Uterus (tissue), 2 donors: ENCODE data around the gene SH3GL2.

Experiments
- CTCF ChIP-seq, 4 experiments: fragments of 200-600 bp in 2 of 4; fragments of 450-650 bp in 2 of 4; sonication (generic) in 2 of 4; IDR thresholded peaks; one replicate each; pipeline ENCODE4 v1.5.1; 2016 to 2019; ENCODE audit warnings: antibody characterized with exemption in 4 of 4, mild to moderate bottlenecking in 2 of 4, moderate library complexity in 1 of 4
- POLR2A ChIP-seq, 2 donors: fragments of 450-650 bp; IDR thresholded peaks; one replicate each; pipeline ENCODE4 v1.6.1; 2016; ENCODE audit warnings: antibody characterized with exemption in 2 of 2, mild to moderate bottlenecking in 1 of 2, moderate library complexity in 1 of 2

- TF ChIP-seq CTCF (IDR thresholded peaks at IDR 0.05) = no peak
- no peak for TF ChIP-seq POLR2A (IDR thresholded peaks at IDR 0.05)
Observed at GRCh38 chr9:17800418-17800817, 221.6 kb downstream of the SH3GL2 start.
